HG02870 (cell line): ENCODE data around the gene CHRM5.

Source experiments
- ATAC-seq: cut with Tn5 transposase; IDR thresholded peaks from one replicate; pipeline ENCODE4 v1.9.1; 2021; ENCODE audit warnings: mild to moderate bottlenecking, moderate library complexity; ENCODE audit not compliant: unreplicated experiment

The CHRM5 gene

GRCh38 chr15:34084086-34084485 is 115.8 kb downstream of the CHRM5 start:
- no peak for ATAC-seq

DNA sequence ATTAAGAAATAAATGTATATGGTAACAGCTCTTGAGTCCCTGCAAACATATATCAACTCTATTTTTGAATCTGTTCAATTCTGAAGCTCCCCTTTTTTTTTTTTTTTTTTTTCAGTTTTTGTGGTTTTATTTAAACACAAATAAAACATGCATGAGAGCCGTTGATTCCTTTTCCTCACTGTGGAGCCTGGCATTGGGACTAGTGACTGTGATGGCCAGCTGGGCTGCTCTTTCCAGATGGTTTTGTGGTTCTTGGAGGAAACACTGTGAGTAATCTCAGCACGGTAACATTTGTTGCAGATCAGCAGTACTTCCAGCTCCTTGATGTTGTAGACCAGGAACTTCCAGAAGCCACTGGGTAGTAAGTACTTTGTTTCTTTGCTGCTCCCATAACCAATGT is 117.4 kb downstream of the CHRM5 start:
- no peak for ATAC-seq

DNA sequence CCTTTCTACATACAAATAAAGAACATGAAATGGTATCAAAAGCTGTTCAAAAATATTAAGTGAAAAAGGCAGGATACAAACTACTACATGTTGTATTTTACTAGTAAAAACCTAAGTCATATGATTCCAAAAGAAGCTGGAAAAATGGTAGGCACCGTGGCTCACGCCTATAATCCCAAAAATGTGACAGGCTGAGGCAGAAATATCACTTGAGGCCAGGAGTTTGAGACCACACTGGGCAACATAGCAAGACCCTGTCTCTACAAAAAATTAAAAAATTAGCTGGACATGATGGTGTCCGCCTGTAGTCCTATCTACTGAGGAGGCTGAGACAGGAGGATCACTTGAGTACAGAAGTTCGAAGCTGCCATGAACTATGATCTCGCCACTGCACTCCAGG is 131.6 kb downstream of the CHRM5 start:
- ATAC-seq = no peak

DNA sequence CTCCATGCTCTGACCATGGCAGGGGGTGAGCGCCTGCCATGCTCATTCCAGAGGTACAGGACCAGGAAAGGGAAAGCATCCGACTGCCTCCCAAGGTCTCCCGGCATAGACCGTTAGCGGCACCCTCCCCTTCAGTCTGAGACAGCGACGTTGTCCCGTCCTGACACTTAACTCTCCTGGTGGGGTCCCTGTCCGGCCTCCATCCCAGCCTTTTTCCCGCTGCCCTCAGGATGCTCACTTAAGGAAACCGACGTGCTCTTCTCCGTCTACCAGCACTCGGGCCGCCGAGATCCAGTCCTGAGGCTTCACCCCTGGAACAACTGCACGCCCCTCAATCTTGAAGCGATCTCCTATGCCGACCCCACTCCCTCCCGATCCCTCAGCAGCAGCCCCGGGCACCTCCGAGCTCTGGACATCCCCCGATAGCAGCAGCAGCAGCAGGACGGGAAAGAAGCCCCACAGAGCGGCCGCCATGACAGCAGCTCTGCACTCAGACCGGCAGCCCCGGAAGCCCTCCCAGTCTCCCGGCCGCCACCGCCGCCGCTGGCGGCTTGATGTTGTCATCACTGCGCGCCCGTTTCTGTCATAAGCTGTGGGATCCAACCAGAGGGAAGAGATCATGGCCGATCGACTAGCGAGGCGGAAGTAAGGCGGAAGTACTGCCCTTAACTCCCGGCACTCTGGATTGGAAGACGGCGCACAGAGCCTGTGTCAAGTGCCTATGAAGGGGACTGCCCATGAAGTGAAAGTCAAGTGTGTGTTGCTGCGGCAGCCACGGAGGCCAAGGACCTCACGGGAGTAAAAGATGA is 133.3 kb downstream of the CHRM5 start, which contains the start of the genes EMC7 and PGBD4:
Gene EMC7 (minus strand): TSS at position 497 of the 809 bp plus-strand sequence. CDS start 23 bp downstream, at position 474.
Gene PGBD4 (plus strand): TSS at position 718 of the 809 bp plus-strand sequence. CDS start 449 bp downstream, outside the sequence.
- ATAC-seq = peak; percentile 98

- no peak for ATAC-seq
Measured at GRCh38 chr15:34102175-34102925, 134.1 kb downstream of the CHRM5 start.

DNA sequence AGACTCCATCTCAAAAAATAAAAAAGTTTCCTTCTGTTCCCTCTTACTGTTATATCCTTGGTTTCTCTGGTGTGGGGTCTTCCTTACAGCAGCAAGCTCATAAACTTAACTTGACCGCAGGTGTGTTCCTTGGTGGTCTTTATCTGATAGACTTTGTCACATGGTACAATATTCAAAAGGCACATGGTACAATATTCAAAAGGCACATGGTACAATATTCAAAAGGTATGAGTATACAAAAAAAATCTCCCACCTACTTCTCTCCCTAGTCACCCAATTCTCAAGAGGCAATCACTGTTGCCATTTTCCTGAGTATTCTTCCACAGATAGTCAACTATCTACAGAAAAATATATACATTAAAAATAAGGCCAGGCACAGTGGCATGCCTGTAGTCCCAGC is 138.1 kb downstream of the CHRM5 start:
- ATAC-seq = no peak

GRCh38 chr15:34107315-34107714 is 139.0 kb downstream of the CHRM5 start:
- ATAC-seq = no peak

- no peak for ATAC-seq
Measured at GRCh38 chr15:34109797-34110663, 141.7 kb downstream of the CHRM5 start.

DNA sequence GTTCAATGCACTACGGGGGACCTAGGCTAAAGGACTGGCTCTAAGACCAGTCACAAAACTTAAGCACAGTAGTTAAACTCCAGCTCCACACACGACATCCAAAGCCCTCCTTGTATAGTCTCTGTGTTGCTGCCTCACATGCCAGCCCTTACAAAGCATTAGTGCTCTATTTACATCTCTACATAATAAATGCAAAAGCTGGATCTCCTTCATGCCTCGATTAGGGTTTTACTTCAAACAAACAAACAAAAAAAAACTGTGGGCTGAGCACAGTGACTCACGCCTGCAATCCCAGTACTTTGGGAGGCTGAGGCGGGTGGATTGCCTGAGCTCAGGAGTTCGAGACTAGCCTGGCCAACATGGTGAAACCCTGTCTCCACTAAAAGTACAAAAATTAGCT is 143.2 kb downstream of the CHRM5 start:
- ATAC-seq = no peak

DNA sequence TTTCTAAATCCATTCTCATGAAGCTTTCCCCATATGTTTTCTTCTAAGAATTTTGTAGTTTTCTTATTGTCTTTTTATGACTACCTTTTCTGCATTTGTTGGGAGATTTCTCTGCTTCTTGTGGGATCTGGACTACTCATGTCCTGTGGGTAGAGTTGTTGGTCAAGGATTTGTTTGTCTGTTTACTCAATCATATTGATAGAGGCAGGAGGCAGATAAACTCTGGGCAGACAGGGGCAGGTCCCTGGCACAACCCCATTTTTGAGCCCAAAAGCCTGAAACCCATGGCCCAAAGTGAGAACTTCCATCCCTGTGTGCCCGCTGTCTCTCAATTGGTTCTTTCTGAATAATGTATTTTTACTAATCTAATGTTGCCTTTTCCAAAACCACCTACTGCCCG is 145.9 kb downstream of the CHRM5 start:
- ATAC-seq = no peak

- ATAC-seq = no peak
Measured at GRCh38 chr15:34114739-34115138, 146.4 kb downstream of the CHRM5 start.

DNA sequence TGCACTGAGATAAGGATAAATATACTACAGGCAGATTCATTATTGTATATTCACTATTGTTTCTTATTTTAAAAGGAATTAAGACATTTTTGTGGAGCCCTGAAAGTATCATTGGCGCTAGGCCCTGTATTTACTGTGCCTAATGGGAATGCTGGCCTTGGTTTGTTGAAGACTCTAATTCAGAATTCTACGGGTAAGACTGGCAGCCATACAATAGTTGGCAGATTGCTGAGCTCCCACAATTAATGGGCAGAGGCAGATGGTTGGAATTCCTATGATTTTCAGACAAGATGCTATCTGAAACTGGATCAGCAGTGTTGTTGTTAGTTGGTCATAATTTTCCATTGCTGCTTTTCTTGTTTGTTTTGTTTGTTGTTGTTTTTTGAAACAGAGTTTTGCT is 148.3 kb downstream of the CHRM5 start:
- no peak for ATAC-seq
